ENCODE data around the gene TTPAL. TPM values are rescaled to one million over a fixed set of nuclear protein-coding genes. Genes with fewer than 3 reads are reported as not detected.
A peak's percentile ranks its signal among the peaks of the same experiment; 100 is the strongest.
"Not testable (repeated sequence)": the region's sequence is repeated elsewhere in the genome, so short reads cannot be mapped to it uniquely, and the experiment has no call there.

TTPAL gene
- total and polyA plus RNA-seq, 2 donors (not counting 1 experiment from before 2014, with no cell fraction given) = 11.9 to 12.6 TPM

- no peak overlapping the region for H3K9ac ChIP-seq (ENCODE audit: insufficient read depth, low read length)
- peaks cover under 1% of the 10 kb centered on the region for H3K4me1 ChIP-seq (ENCODE audit: control insufficient read depth, extremely low read depth, insufficient read depth, low read length)
- H3K27ac ChIP-seq (ENCODE audit: insufficient read depth, low read length) = no peak overlapping the region
- peak; percentile 40 to 65 for DNase-seq (ENCODE audit: low read depth in 2 of 2)
- H3K4me2 ChIP-seq (ENCODE audit: extremely low read depth, insufficient read depth, low read length) = no peak overlapping the region
- H3K9me3 ChIP-seq (ENCODE audit: control insufficient read depth, insufficient read depth, low read depth, low read length) = no peaks in the 10 kb centered on the region
- no peaks in the 10 kb centered on the region for H4K20me1 ChIP-seq (ENCODE audit: control insufficient read depth, extremely low read depth, insufficient read depth, low read length)
- H3K4me3 ChIP-seq (replicated peaks in 1 of 4; ENCODE audit: control extremely low read depth in 1 of 4, insufficient read depth in 1 of 4, low read depth in 3 of 4, low read length in 4 of 4) = no peak overlapping the region
- peaks cover 6% of the 10 kb centered on the region for H3K79me2 ChIP-seq (ENCODE audit: control insufficient read depth, insufficient read depth, low read length)
- peaks cover 3% of the 10 kb centered on the region for H3K27me3 ChIP-seq (ENCODE audit: control insufficient read depth, insufficient read depth, low read length)
- H3K36me3 ChIP-seq (ENCODE audit: control insufficient read depth, insufficient read depth, low read length) = no peaks in the 10 kb centered on the region
- H2AFZ ChIP-seq (ENCODE audit: low read length) = no peak overlapping the region
- TF ChIP-seq CTCF (conservative IDR thresholded peaks at IDR 0.05 in 1 of 2, IDR thresholded peaks at IDR 0.05 in 1 of 2; ENCODE audit: low read depth in 1 of 2, low read length in 2 of 2) = peak; percentile 49 to 62
- no peak for TF ChIP-seq EZH2 (IDR thresholded peaks at IDR 0.05; ENCODE audit: low read length, missing control alignments)
These were observed 4.2 kb upstream of the TTPAL start for GRCh38 chr20:44471481-44471882.

- H3K9me3 ChIP-seq (ENCODE audit: control insufficient read depth, insufficient read depth, low read depth, low read length); H3K36me3 ChIP-seq (ENCODE audit: control insufficient read depth, insufficient read depth, low read length); H3K9ac ChIP-seq (ENCODE audit: insufficient read depth, low read length); H3K27ac ChIP-seq (ENCODE audit: insufficient read depth, low read length); H4K20me1 ChIP-seq (ENCODE audit: control insufficient read depth, extremely low read depth, insufficient read depth, low read length); H3K4me1 ChIP-seq (ENCODE audit: control insufficient read depth, extremely low read depth, insufficient read depth, low read length); H3K4me3 ChIP-seq (replicated peaks in 1 of 4; ENCODE audit: control extremely low read depth in 1 of 4, insufficient read depth in 1 of 4, low read depth in 3 of 4, low read length in 4 of 4); H3K4me2 ChIP-seq (ENCODE audit: extremely low read depth, insufficient read depth, low read length); DNase-seq (ENCODE audit: low read depth in 2 of 2); H3K79me2 ChIP-seq (ENCODE audit: control insufficient read depth, insufficient read depth, low read length); H2AFZ ChIP-seq (ENCODE audit: low read length); H3K27me3 ChIP-seq (ENCODE audit: control insufficient read depth, insufficient read depth, low read length): not testable (repeated sequence)
These were observed 3.4 kb upstream of the TTPAL start for GRCh38 chr20:44472283-44472682.

- Histone ChIP-seq H3K4me3 (replicated peaks in 1 of 4; ENCODE audit: control extremely low read depth in 1 of 4, insufficient read depth in 1 of 4, low read depth in 3 of 4, low read length in 4 of 4) (peak overlapping the region; percentile 83 to 93 (median 86)), H4K20me1 (ENCODE audit: control insufficient read depth, extremely low read depth, insufficient read depth, low read length) (no peaks in the 10 kb centered on the region), H3K79me2 (ENCODE audit: control insufficient read depth, insufficient read depth, low read length) (peaks cover 6% of the 10 kb centered on the region), H3K36me3 (ENCODE audit: control insufficient read depth, insufficient read depth, low read length) (peaks cover 5% of the 10 kb centered on the region), H3K27ac (ENCODE audit: insufficient read depth, low read length) (peak overlapping the region; percentile 89), H2AFZ (ENCODE audit: low read length) (peak overlapping the region; percentile 97), H3K9ac (ENCODE audit: insufficient read depth, low read length) (peak overlapping the region; percentile 92), H3K27me3 (ENCODE audit: control insufficient read depth, insufficient read depth, low read length) (no peaks in the 10 kb centered on the region), H3K4me2 (ENCODE audit: extremely low read depth, insufficient read depth, low read length) (peak overlapping the region; percentile 100), H3K9me3 (ENCODE audit: control insufficient read depth, insufficient read depth, low read depth, low read length) (no peaks in the 10 kb centered on the region), H3K4me1 (ENCODE audit: control insufficient read depth, extremely low read depth, insufficient read depth, low read length) (peaks cover 2% of the 10 kb centered on the region)
- DNase-seq (ENCODE audit: low read depth in 2 of 2) = no peak
- TF ChIP-seq CTCF (conservative IDR thresholded peaks at IDR 0.05 in 1 of 2, IDR thresholded peaks at IDR 0.05 in 1 of 2; ENCODE audit: low read depth in 1 of 2, low read length in 2 of 2) (no peak), EZH2 (IDR thresholded peaks at IDR 0.05; ENCODE audit: low read length, missing control alignments) (no peak)
These were observed 341 bp upstream of the TTPAL start for GRCh38 chr20:44475372-44475693.

Data from fibroblast of lung (primary cell).